ENCODE results near the gene COL4A6.

DNA sequence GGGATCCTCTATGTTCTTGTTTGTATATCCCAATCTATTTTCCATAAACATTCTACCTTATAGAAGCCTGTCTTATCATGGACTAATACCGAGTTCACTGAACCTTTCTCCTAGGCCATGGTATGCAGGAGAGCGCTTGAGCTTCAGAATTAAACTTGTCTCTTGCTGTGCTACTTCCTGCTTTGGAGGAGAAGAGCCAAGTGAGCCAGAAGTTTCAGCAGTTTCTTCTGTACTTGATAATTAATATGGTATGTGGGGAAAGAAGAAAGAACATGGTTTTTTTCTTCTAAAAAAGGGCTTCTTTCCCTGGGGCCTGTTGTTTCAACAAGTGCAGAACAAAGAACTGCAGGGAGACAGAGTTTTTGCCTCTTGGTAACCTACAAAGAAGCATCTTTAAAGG, 173.8 kb downstream of the COL4A6 start:
- TF ChIP-seq, protein P1, sequence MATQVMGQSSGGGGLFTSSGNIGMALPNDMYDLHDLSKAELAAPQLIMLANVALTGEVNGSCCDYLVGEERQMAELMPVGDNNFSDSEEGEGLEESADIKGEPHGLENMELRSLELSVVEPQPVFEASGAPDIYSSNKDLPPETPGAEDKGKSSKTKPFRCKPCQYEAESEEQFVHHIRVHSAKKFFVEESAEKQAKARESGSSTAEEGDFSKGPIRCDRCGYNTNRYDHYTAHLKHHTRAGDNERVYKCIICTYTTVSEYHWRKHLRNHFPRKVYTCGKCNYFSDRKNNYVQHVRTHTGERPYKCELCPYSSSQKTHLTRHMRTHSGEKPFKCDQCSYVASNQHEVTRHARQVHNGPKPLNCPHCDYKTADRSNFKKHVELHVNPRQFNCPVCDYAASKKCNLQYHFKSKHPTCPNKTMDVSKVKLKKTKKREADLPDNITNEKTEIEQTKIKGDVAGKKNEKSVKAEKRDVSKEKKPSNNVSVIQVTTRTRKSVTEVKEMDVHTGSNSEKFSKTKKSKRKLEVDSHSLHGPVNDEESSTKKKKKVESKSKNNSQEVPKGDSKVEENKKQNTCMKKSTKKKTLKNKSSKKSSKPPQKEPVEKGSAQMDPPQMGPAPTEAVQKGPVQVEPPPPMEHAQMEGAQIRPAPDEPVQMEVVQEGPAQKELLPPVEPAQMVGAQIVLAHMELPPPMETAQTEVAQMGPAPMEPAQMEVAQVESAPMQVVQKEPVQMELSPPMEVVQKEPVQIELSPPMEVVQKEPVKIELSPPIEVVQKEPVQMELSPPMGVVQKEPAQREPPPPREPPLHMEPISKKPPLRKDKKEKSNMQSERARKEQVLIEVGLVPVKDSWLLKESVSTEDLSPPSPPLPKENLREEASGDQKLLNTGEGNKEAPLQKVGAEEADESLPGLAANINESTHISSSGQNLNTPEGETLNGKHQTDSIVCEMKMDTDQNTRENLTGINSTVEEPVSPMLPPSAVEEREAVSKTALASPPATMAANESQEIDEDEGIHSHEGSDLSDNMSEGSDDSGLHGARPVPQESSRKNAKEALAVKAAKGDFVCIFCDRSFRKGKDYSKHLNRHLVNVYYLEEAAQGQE (IDR thresholded peaks at IDR 0.05; ENCODE audit: insufficient read depth in 1 of 2, low read depth in 2 of 2, low read length in 1 of 2) = no peak
- TF ChIP-seq, protein P2, sequence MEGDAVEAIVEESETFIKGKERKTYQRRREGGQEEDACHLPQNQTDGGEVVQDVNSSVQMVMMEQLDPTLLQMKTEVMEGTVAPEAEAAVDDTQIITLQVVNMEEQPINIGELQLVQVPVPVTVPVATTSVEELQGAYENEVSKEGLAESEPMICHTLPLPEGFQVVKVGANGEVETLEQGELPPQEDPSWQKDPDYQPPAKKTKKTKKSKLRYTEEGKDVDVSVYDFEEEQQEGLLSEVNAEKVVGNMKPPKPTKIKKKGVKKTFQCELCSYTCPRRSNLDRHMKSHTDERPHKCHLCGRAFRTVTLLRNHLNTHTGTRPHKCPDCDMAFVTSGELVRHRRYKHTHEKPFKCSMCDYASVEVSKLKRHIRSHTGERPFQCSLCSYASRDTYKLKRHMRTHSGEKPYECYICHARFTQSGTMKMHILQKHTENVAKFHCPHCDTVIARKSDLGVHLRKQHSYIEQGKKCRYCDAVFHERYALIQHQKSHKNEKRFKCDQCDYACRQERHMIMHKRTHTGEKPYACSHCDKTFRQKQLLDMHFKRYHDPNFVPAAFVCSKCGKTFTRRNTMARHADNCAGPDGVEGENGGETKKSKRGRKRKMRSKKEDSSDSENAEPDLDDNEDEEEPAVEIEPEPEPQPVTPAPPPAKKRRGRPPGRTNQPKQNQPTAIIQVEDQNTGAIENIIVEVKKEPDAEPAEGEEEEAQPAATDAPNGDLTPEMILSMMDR (IDR thresholded peaks at IDR 0.05) = no peak
- TF ChIP-seq SIN3A (IDR thresholded peaks at IDR 0.05; ENCODE audit: borderline replicate concordance, insufficient read depth, low read depth, low read length) (no peak), POLR2AphosphoS5 (IDR thresholded peaks at IDR 0.05; ENCODE audit: low read depth, low read length) (no peak), TCF7L2 (IDR thresholded peaks at IDR 0.05; ENCODE audit: low read depth, low read length) (no peak)
